ENCODE results near the gene TMEM255B. TPM values are rescaled to one million over a fixed set of nuclear protein-coding genes. Genes with fewer than 3 reads are reported as not detected.
"Not testable (repeated sequence)": the region's sequence is repeated elsewhere in the genome, so short reads cannot be mapped to it uniquely, and the experiment has no call there.

TMEM255B gene
- total and polyA plus RNA-seq, 2 of the 4 experiments (the other 2 are of a cell fraction): 0.36 to 0.94 TPM

DNA sequence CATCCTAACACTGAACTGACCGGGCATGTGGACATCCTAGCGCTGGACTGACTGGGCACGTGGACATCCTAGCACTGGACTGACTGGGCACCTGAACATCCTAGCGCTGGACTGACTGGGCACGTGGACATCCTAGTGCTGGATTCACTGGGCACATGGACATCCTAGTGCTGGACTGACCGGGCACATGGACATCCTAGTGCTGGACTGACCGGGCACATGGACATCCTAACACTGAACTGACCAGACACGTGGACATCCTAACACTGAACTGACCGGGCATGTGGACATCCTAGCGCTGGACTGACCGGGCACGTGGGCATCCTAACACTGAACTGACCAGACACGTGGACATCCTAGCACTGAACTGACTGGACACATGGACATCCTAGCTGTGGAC is 30.9 kb downstream of the TMEM255B start:
- H3K9ac ChIP-seq (ENCODE audit: low read depth, low read length); H4K5ac ChIP-seq (ENCODE audit: low read depth, low read length); H4K20me1 ChIP-seq (ENCODE audit: insufficient read depth, low read length); intact Hi-C loops (cut with micrococcal nuclease); H3K9me3 ChIP-seq (ENCODE audit: control insufficient read depth, insufficient read depth, low read length); H3K27ac ChIP-seq (ENCODE audit: insufficient read depth, low read length); H3K9me1 ChIP-seq (ENCODE audit: insufficient read depth, low read length); H2AK9ac ChIP-seq (replicated peaks; ENCODE audit: low read depth, low read length, poor library complexity); H2BK120ac ChIP-seq (ENCODE audit: low read depth, low read length); H2BK5ac ChIP-seq (ENCODE audit: low read depth, low read length, poor library complexity, severe bottlenecking); H3K4ac ChIP-seq (ENCODE audit: low read depth, low read length); POLR2A ChIA-PET (ENCODE audit: unreplicated experiment); DNase-seq; H4K91ac ChIP-seq (ENCODE audit: insufficient read depth, low read depth, low read length); H3K23ac ChIP-seq (ENCODE audit: low read depth, low read length); H3K14ac ChIP-seq (replicated peaks; ENCODE audit: low read depth, low read length); H3K4me1 ChIP-seq (ENCODE audit: control insufficient read depth, insufficient read depth, low read length); dilution Hi-C loops (cut with HindIII; ENCODE audit: low sequenced_read_pairs, unreplicated experiment); H4K8ac ChIP-seq (ENCODE audit: low read depth in 2 of 2, low read length in 2 of 2); H3K18ac ChIP-seq (ENCODE audit: low read depth, low read length); H3K56ac ChIP-seq (ENCODE audit: extremely low read depth, insufficient read depth, low read length); BruUV-seq (replicated peaks); H3K4me2 ChIP-seq (ENCODE audit: low read depth, low read length); CTCF ChIA-PET; H2AK5ac ChIP-seq (ENCODE audit: low read depth, low read length); H2BK15ac ChIP-seq (ENCODE audit: low read depth, low read length); H3K79me1 ChIP-seq (ENCODE audit: low read depth in 1 of 2, low read length in 2 of 2); H3K4me3 ChIP-seq (ENCODE audit: insufficient read depth, low read depth, low read length); H2BK20ac ChIP-seq (ENCODE audit: low read depth, low read length); ATAC-seq (ENCODE audit: low read depth); in situ Hi-C loops (cut with MboI; ENCODE audit: low sequenced_read_pairs); H3K36me3 ChIP-seq (ENCODE audit: control insufficient read depth, insufficient read depth, low read length): not testable (repeated sequence)
- peaks cover 22% of the 10 kb centered on the region for H3K27me3 ChIP-seq (ENCODE audit: control insufficient read depth, insufficient read depth, low read length)
- peak overlapping the region; percentile 41 for H2AFZ ChIP-seq (replicated peaks; ENCODE audit: low read length, poor library complexity)
- WGBS, 2 experiments (ENCODE audit: extremely low coverage in 2 of 2, insufficient read length in 1 of 2): 90% methylated on average over 4 of the region's 13 CpGs; no CpG with 5 or more reads in 1 of the 2 experiments

Measured in IMR-90 (cell line).